ENCODE data around the gene DPAGT1.
"Not testable (repeated sequence)": the region's sequence is repeated elsewhere in the genome, so short reads cannot be mapped to it uniquely, and the experiment has no call there.

The DPAGT1 gene

GRCh38 chr11:119101759-119102423 lies at the start of gene DPAGT1:
DPAGT1 (minus strand) TSS chr11:119101853; CDS start chr11:119101655, 198 bp downstream.
- peak; percentile 88 to 89 for DNase-seq

DNA sequence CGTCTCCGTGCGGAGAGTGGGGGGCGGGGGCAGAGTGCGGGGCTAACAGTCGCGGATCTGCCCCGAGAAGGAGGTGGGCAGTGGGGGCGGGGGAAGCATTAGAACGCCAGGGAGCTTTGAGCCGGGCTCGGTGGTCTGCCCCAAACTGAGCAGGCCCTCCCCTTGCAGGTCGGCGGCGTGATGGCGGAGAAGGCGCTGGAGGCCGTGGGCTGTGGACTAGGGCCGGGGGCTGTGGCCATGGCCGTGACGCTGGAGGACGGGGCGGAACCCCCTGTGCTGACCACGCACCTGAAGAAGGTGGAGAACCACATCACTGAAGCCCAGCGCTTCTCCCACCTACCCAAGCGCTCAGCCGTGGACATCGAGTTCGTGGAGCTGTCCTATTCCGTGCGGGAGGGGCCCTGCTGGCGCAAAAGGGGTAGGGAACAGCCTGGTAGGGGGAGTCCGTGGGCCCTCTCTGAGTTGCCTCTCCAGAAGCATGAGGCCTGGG lies 48.2 kb upstream of the DPAGT1 start:
- DNase-seq = no peak

DNA sequence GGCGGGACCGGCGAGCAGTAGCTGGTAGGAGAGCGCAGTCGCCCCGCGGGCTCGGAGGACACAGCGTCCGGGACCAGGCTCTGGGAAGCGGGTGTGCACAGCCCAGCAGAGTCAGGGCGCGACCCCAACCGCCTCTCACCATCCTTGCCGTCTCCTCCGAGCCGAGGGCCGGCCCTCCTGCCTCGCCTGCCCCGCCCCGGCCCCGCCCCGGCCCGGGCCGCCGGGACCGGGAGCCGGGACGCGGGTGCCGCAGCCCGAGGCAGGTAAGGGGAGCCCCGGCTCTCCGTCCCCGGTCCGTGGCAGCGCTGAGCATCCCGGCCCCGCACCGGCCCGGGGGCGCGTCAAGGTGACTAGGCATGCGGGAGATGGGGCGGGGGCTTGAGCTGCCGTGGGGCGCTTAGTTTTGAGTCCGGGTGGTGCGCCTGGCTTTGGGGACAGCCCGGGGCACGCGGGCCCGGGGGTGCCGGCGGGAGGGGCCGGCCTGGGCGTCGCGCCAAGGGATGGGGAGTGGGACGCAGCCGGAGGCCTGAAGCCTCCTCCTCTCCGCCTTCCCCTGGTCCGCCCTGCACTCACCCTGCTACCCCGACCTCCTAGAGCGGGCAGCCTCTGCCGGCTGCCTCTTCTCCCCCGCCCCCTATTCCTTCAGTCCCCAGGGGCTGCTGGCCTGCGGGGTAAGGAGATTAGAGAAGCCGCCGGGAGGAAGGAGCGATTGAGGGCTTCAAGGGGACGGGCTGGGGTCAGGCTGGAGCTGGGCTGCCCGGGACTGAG lies 47.5 kb upstream of the DPAGT1 start, which contains the start of gene ABCG4:
Gene ABCG4, plus strand, starts transcription at position 35 of the 768 bp plus-strand sequence. CDS start 914 bp downstream, outside the sequence.
- no peak for DNase-seq

- no peak for DNase-seq
Measured at GRCh38 chr11:119148720-119149017, 47.0 kb upstream of the DPAGT1 start.

GRCh38 chr11:119147604-119148333 lies 46.1 kb upstream of the DPAGT1 start:
- DNase-seq = no peak

GRCh38 chr11:119145551-119145950 lies 43.9 kb upstream of the DPAGT1 start:
- DNase-seq = no peak

GRCh38 chr11:119144825-119145486 lies 43.3 kb upstream of the DPAGT1 start:
- peak; percentile 32 to 42 for DNase-seq

- DNase-seq = not testable (repeated sequence)
Measured at GRCh38 chr11:119139276-119139675, 37.6 kb upstream of the DPAGT1 start.

GRCh38 chr11:119134389-119134978 lies 32.8 kb upstream of the DPAGT1 start:
- DNase-seq = no peak

DNA sequence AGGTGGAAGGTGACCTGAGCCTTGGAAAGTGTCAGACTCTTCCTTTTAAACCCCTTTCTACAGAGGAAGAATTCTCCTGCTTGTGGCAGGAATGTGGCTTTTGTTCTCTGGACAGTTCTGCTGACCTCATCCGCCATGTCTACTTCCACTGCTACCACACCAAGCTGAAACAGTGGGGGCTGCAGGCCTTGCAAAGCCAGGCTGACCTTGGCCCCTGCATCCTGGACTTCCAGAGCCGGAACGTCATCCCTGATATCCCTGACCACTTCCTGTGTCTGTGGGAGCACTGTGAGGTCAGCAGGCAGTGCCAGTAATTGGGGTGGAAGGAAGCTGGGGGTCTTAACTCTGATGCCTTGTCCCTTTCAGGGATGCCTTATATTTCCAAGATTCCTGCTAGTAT lies 29.0 kb upstream of the DPAGT1 start:
- no peak for DNase-seq

DNA sequence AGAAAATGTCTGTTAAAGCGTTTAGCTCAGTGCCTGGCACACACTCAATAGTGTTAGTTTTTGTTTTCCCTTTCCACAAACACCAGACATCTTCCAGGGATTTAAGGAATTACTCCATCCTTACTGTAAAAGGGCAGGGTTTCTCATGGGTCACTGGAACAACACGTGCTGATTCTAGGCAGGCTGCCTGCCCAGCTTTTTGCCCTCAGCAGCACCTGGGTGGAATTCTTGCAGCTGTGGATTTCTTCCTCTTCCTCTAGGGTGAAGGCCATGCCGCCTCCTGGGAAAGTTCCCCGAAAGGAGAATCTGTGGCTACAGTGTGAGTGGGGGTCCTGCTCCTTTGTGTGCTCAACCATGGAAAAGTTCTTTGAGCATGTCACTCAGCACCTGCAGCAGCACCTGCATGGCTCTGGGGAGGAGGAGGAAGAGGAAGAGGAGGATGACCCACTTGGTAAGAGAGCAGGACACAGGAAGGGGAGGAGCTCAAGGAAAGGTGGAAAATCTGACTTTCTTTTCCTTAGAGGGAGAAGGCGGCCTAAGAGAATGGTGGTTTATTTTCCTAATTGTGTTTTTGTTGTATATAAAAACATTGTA lies 25.1 kb upstream of the DPAGT1 start:
- no peak for DNase-seq

DNA sequence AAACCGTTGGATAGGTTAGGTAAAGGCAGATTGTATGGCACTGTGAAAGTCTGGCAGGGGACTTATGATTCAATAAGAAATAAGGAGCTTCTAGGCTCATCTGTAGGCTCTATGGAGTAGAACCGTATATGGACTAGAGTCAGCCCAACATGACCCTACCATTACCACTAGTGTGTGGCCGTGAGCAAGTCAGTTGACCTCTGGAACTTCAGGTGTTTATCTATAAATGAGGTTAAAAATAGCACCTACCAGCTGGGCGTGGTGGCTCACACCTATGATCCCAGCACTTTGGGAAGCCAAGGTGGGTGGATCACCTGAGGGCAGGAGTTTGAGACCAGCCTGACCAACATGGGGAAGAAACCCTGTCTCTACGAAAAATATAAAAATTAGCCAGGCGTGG lies 24.2 kb upstream of the DPAGT1 start:
- no peak for DNase-seq

DNA sequence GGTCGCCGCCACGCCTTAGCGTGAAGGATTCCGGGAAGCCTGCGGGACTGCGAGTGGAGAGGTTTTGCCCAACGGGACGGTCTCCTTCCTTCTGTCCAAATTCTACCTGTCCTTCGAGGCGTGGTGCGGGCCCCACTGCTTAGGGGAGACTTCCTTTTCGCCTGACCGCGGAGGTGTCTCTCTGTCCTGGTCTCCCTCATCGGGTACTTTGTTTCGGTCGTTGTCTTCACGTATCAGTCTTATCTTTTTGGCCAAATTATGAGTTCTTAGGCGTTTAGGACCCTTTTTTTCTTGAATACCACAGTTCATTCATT lies 20.1 kb upstream of the DPAGT1 start:
- no peak for DNase-seq

GRCh38 chr11:119121008-119121810 lies 19.6 kb upstream of the DPAGT1 start, which contains the start of gene HINFP:
HINFP (plus strand) TSS chr11:119121580; CDS start chr11:119126945, 5,365 bp downstream.
- peak; percentile 97 to 98 for DNase-seq

GRCh38 chr11:119120639-119121007 lies 19.0 kb upstream of the DPAGT1 start:
- no peak for DNase-seq

- no peak for DNase-seq
Measured at GRCh38 chr11:119118946-119119345, 17.3 kb upstream of the DPAGT1 start.

GRCh38 chr11:119118227-119118626 lies 16.6 kb upstream of the DPAGT1 start:
- DNase-seq = no peak

DNA sequence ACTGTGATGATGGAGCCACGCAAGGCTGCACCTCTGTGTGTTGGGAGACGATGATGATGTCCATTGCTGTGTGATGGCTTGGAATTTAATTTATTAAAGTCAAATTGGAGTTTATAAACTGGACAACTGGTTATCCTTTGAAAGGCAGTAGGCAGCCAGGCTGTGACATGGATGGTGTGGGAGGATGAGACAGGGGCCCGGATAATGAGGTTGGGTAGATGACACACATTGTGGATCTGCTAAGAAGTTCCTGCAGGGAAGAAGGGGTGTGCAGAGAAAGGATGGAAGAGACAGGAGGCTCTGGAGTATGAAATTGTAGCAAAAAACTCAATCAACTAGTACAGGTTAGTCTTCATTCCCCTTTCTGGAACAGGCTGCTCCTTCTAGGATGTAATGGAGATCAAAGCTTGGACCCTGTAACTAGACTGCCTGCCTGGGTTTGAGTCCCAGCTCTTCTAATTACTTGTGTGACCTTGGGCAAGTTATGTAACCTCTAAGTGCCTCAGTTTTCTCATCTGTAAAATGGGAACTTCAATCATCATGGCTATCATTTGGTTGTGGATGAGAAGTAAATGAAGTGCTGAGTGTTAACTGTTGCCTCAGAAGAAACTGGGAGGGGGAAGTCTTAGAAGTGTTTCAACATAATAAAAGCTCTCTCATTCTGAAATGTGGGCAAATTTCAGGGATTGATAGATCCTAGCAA lies 15.5 kb upstream of the DPAGT1 start:
- no peak for DNase-seq

- no peak for DNase-seq
Measured at GRCh38 chr11:119116601-119117000, 14.9 kb upstream of the DPAGT1 start.

DNA sequence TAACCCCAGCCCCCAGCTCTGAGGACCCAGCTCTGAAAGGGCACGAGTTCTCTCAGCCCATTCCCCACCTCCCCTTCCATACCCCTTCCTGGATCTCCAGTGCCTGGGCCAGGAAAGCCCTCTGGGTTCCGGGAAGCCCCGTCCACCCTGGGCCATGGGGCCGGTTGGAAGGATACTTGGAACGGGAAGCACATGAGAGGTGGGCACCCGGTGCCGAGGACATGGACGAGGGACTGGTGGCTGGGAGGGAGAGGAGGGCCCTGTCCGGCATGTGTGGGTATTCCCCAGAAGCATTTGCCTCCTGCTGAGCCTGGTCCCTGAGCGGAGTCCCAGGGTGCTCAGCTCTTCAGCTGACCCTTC lies 14.6 kb upstream of the DPAGT1 start:
- no peak for DNase-seq

Data from NCI-H1930 (cell line).